Colonic mucosa (tissue), 4 donors: ENCODE measurements around the gene CAMKK1. TPM values are rescaled to one million over a fixed set of nuclear protein-coding genes. Genes with fewer than 3 reads are reported as not detected.
A peak's percentile ranks its signal among the peaks of the same experiment; 100 is the strongest.

Experiments
- DNase-seq: peaks from one replicate; pipeline ENCODE4 v3.0.0-alpha.2; 2020
- H3K27ac ChIP-seq: fragments of 200-600 bp; one replicate; pipeline ENCODE4 v1.8.0; 2021
- H3K27me3 ChIP-seq: fragments of 200-600 bp; one replicate; pipeline ENCODE4 v1.8.0; 2021
- H3K36me3 ChIP-seq: fragments of 200-600 bp; one replicate; pipeline ENCODE4 v1.8.0; 2021
- H3K4me1 ChIP-seq: fragments of 200-600 bp; one replicate; pipeline ENCODE4 v1.8.0; 2021; ENCODE audit warnings: mild to moderate bottlenecking
- H3K4me3 ChIP-seq: fragments of 200-600 bp; one replicate; pipeline ENCODE4 v1.8.0; 2021
- H3K9ac ChIP-seq, 2 donors: one replicate each; pipeline ENCODE4 v1.7.0; 2013; ENCODE audit warnings: control low read depth in 2 of 2, low read depth in 2 of 2, low read length in 2 of 2
- H3K9me3 ChIP-seq: fragments of 200-600 bp; one replicate; pipeline ENCODE4 v1.8.0; 2021
- CTCF ChIP-seq: fragments of 200-600 bp; IDR thresholded peaks from one replicate; pipeline ENCODE4 v1.8.0; 2022; ENCODE audit warnings: antibody characterized with exemption, mild to moderate bottlenecking
- intact Hi-C: fragments of 100-400 bp; cut with DNase I; formaldehyde crosslinking; loops from one replicate; pipeline ENCODE4 v1.14.1; 2022
- total RNA-seq, 2 donors: library from RNA; stranded (reverse); fragmentation: NEBNext Ultra II Directional in 1 of 2; extraction: Animal tissue kit (Norgen Biotek cat#: 25700) in 1 of 2; gene quantifications; one replicate each; pipeline ENCODE4 v1.2.1, GENCODE V29; 2021
- donor health status: healthy.
- donor health status: DM: no; HTN: no; CAD: no.
- donor health status: DM: no; HTN: no; CAD: no.

CAMKK1 gene
- total RNA-seq, 2 donors from 2014 or later: 3.6 to 7.2 TPM

- Histone ChIP-seq H3K36me3 (no peaks in the 10 kb centered on the region), H3K4me1 (no peaks in the 10 kb centered on the region), H3K9me3 (no peaks in the 10 kb centered on the region), H3K4me3 (no peak overlapping the region), H3K27me3 (no peaks in the 10 kb centered on the region), H3K9ac (peak overlapping the region in 1 of 2 donors; percentile 26), H3K27ac (no peak overlapping the region)
- peak; percentile 63 for DNase-seq
- TF ChIP-seq CTCF: peak; percentile 45
- intact Hi-C loops: no loop called here
Observed at GRCh38 chr17:3843935-3844516, 48.8 kb downstream of the CAMKK1 start.

GRCh38 chr17:3838206-3838605 lies 54.6 kb downstream of the CAMKK1 start:
- Histone ChIP-seq H3K4me1 (no peaks in the 10 kb centered on the region), H3K9me3 (no peaks in the 10 kb centered on the region), H3K36me3 (no peaks in the 10 kb centered on the region), H3K4me3 (no peak overlapping the region), H3K9ac (peak overlapping the region in 1 of 2 donors; percentile 54), H3K27ac (peak overlapping the region; percentile 30), H3K27me3 (no peaks in the 10 kb centered on the region)
- intact Hi-C loops: no loop called here
- no peak for TF ChIP-seq CTCF
- DNase-seq: peak; percentile 93

- Histone ChIP-seq H3K9ac (no peak overlapping the region), H3K9me3 (no peaks in the 10 kb centered on the region), H3K36me3 (no peaks in the 10 kb centered on the region), H3K27ac (no peak overlapping the region), H3K27me3 (no peaks in the 10 kb centered on the region), H3K4me3 (no peak overlapping the region), H3K4me1 (no peaks in the 10 kb centered on the region)
- TF ChIP-seq CTCF: no peak
- DNase-seq: no peak
- intact Hi-C loops: no loop called here
Observed at GRCh38 chr17:3836551-3836950, 56.3 kb downstream of the CAMKK1 start.

- no peak overlapping the region for H3K27ac ChIP-seq
- no peaks in the 10 kb centered on the region for H3K4me1 ChIP-seq
- H3K9me3 ChIP-seq: no peaks in the 10 kb centered on the region
- no peaks in the 10 kb centered on the region for H3K27me3 ChIP-seq
- H3K36me3 ChIP-seq: no peaks in the 10 kb centered on the region
- DNase-seq: no peak
- TF ChIP-seq CTCF: no peak
- intact Hi-C loops: no loop called here
- no peak overlapping the region for H3K9ac ChIP-seq
- no peak overlapping the region for H3K4me3 ChIP-seq
Observed at GRCh38 chr17:3835410-3836229, 57.2 kb downstream of the CAMKK1 start.

- no peak for TF ChIP-seq CTCF
- intact Hi-C loops: no loop called here
- Histone ChIP-seq H3K27ac (no peak overlapping the region), H3K36me3 (no peaks in the 10 kb centered on the region), H3K4me3 (no peak overlapping the region), H3K9ac (no peak overlapping the region), H3K4me1 (no peaks in the 10 kb centered on the region), H3K27me3 (no peaks in the 10 kb centered on the region), H3K9me3 (no peaks in the 10 kb centered on the region)
- DNase-seq: no peak
Observed at GRCh38 chr17:3834811-3835210, 58.0 kb downstream of the CAMKK1 start.
